ENCODE measurements around the gene C19orf44.
"Not testable (repeated sequence)": the region's sequence is repeated elsewhere in the genome, so short reads cannot be mapped to it uniquely, and the experiment has no call there.

The C19orf44 gene

DNA sequence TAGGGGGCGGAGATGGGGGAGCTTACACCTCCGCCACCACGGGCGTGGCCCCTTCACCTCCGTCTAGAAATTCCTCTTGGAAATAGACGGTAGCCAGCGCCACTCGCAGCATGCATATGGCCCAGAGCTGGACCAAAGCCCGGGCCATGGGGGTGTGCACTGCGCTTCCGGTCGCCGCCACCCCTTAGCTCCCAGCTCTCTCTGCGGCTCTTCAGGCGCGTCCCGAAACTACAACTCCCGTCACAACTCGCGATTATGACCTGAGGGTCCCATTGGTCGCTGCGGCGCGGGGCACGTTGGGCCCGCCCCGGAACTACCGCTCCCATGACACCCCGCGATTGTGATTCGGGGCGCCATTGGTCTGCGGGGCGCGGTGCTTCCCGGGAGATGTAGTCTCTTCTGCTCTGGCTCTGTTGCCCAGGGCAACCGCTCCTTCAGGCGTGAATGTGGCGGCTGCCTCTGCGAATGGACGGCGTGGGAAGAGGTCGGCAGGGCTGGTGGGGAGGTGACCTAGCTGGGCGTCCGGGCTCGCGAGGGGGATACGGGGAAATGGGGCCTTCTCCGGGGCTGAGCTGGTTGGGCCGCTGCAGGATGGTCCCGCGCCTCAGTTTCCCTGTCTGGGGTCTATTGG, at the start of gene C19orf44, which contains the start of gene CALR3:
Gene C19orf44, plus strand, starts transcription at position 413 of the 631 bp plus-strand sequence. CDS start 4,399 bp downstream, outside the sequence.
Gene CALR3, minus strand, starts transcription at position 186 of the 631 bp plus-strand sequence. Its CDS starts 38 bp downstream, at position 148.
- CTCF ChIA-PET = interaction anchor here (1.3 kb wide), 1 partner anchor 54 kb away, joined by 5 read pairs; no protein-coding TSS in a partner anchor
- POLR2A ChIA-PET = interaction anchor here (0.7 to 1.6 kb wide), 15 partner anchors 10 to 578 kb away, joined by 3 to 11 read pairs (median 3); partner anchors contain the start of genes EPS15L1 and SMIM7

DNA sequence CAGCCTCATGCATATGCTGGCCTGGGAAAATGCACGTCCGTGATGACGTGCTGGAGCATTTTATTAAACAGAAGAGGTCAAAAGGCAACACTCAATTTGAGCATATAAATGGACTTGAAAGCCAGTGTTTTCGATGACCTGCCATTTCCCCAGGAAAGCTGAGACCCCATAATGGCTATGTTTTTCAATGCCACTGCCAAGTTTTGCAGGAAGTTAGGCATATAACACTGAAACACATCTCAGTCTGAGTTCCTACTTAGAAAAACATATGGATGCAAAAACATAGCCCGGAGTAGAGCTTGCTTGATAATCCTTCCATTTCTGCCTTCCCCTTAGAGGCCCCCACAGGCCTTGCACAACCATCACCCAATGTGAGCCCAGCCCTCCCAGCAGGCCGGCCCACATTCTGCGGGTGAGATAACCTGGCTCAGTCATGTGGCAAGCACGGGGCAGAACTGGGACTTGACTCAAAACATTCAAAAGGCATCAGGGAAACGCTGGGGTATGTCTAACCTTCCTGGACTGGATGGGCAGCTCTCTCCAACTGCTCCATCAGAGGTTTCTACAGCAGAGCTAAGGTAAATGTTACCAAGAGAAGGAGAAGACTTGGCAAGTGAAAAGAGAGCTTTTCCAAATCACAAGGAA, 49.3 kb upstream of the C19orf44 start:
- ChIA-PET POLR2A (no interaction called here), CTCF (no interaction called here)
- TF ChIP-seq NFRKB (IDR thresholded peaks at IDR 0.05) = no peak
- no peak for TF ChIP-seq ARNT (IDR thresholded peaks at IDR 0.05)
- peak; percentile 57 for TF ChIP-seq L3MBTL2 (conservative IDR thresholded peaks at IDR 0.05)
- no peak for TF ChIP-seq FOXK2 (IDR thresholded peaks at IDR 0.05)
- TF ChIP-seq HDGF (IDR thresholded peaks at IDR 0.05; ENCODE audit: borderline replicate concordance) = no peak
- TF ChIP-seq SUZ12 (IDR thresholded peaks at IDR 0.05) = no peak
- no peak for TF ChIP-seq ZNF384 (IDR thresholded peaks at IDR 0.05)
- DNase-seq (ENCODE audit: extremely low spot score) = no peak

More for the DNA sequence above, at the start of gene C19orf44, which contains the start of gene CALR3:
- DNase-seq (ENCODE audit: extremely low spot score) = peak; percentile 99
- TF ChIP-seq HDGF (IDR thresholded peaks at IDR 0.05; ENCODE audit: borderline replicate concordance) = no peak
- TF ChIP-seq, protein P1, sequence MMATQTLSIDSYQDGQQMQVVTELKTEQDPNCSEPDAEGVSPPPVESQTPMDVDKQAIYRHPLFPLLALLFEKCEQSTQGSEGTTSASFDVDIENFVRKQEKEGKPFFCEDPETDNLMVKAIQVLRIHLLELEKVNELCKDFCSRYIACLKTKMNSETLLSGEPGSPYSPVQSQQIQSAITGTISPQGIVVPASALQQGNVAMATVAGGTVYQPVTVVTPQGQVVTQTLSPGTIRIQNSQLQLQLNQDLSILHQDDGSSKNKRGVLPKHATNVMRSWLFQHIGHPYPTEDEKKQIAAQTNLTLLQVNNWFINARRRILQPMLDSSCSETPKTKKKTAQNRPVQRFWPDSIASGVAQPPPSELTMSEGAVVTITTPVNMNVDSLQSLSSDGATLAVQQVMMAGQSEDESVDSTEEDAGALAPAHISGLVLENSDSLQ (IDR thresholded peaks at IDR 0.05) = peak; percentile 93
- TF ChIP-seq FOXM1 (IDR thresholded peaks at IDR 0.05; ENCODE audit: borderline replicate concordance) = no peak
- no peak for TF ChIP-seq ZNF384 (IDR thresholded peaks at IDR 0.05)
- peak; percentile 98 for TF ChIP-seq ELF4 (IDR thresholded peaks at IDR 0.05)
- peak; percentile 93 for TF ChIP-seq SUZ12 (IDR thresholded peaks at IDR 0.05)
- no peak for TF ChIP-seq BHLHE40 (IDR thresholded peaks at IDR 0.05; ENCODE audit: borderline replicate concordance)
- TF ChIP-seq L3MBTL2 (conservative IDR thresholded peaks at IDR 0.05) = peak; percentile 69
- TF ChIP-seq CTBP1 (IDR thresholded peaks at IDR 0.05; ENCODE audit: borderline replicate concordance) = no peak
- TF ChIP-seq SP1 (IDR thresholded peaks at IDR 0.05) = no peak
- TF ChIP-seq TARDBP (IDR thresholded peaks at IDR 0.05) = no peak
- TF ChIP-seq FOXA1 (IDR thresholded peaks at IDR 0.05) = no peak
- TF ChIP-seq LEF1 (IDR thresholded peaks at IDR 0.05; ENCODE audit: borderline replicate concordance) = no peak
- TF ChIP-seq ARNT (IDR thresholded peaks at IDR 0.05) = no peak

DNA sequence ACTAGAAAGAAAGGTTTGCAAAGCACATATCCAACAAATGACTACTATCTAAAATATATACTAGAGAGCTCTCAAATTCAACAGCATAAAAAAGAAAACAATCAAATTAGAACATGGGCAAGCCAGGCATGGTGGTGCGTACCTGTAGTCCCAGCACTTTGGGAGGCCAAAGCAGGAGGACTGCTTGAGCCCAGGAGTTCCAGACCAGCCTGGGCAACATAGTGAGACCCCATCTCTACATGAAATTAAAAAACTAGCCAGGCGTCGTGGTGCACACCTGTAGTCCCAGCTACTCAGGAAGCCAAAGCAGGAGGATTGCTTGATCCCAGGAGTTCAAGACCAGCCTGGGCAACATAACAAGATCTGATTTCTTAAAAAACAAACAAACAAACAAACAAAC, 47.3 kb upstream of the C19orf44 start:
- DNase-seq (ENCODE audit: extremely low spot score); POLR2A ChIA-PET: not testable (repeated sequence)
- CTCF ChIA-PET = interaction anchor here (0.6 kb wide), 1 partner anchor 15 kb away, joined by 3 read pairs; no protein-coding TSS in a partner anchor

DNA sequence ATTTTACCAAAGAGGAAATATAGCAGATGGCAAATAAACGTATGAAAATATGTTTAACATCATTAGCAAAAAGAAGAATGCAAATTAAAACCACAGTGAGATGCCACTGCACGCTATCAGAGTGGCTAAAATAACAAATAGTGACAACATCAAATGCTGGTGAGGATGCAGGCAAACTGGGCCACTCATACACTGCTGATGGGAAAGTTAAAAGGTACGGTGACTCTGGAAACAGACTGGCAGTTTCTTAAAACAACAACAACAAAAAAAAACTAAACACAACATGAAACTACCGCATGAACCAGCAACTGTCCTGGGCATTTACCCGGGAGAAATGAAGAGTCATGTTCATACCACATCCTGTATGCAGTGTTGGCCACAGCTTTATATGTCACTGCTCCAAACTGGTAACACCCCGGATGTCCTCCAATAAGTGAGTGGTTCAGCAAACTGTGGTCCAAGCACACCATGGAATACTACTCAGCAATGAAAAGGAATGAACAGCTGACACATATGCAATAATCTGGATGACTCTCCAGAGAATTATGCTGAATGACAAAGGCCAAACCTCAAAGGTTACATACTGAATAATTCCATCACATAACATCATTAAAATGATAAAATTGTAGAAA, 46.7 kb upstream of the C19orf44 start:
- no peak for DNase-seq (ENCODE audit: extremely low spot score)
- CTCF ChIA-PET = no interaction called here
- POLR2A ChIA-PET = no interaction called here
- TF ChIP-seq FOXM1 (IDR thresholded peaks at IDR 0.05; ENCODE audit: borderline replicate concordance) (no peak), FOXK2 (IDR thresholded peaks at IDR 0.05) (no peak), NFRKB (IDR thresholded peaks at IDR 0.05) (no peak), ELF4 (IDR thresholded peaks at IDR 0.05) (no peak), SUZ12 (IDR thresholded peaks at IDR 0.05) (no peak), TARDBP (IDR thresholded peaks at IDR 0.05) (no peak), CTBP1 (IDR thresholded peaks at IDR 0.05; ENCODE audit: borderline replicate concordance) (no peak), SP1 (IDR thresholded peaks at IDR 0.05) (no peak), ARNT (IDR thresholded peaks at IDR 0.05) (no peak), BHLHE40 (IDR thresholded peaks at IDR 0.05; ENCODE audit: borderline replicate concordance) (no peak), HDGF (IDR thresholded peaks at IDR 0.05; ENCODE audit: borderline replicate concordance) (no peak), FOXA1 (IDR thresholded peaks at IDR 0.05) (no peak), LEF1 (IDR thresholded peaks at IDR 0.05; ENCODE audit: borderline replicate concordance) (no peak), L3MBTL2 (conservative IDR thresholded peaks at IDR 0.05) (no peak), ZNF384 (IDR thresholded peaks at IDR 0.05) (no peak)
- TF ChIP-seq, protein P1 (IDR thresholded peaks at IDR 0.05) = no peak

- no peak for DNase-seq (ENCODE audit: extremely low spot score)
- POLR2A ChIA-PET = no interaction called here
- CTCF ChIA-PET = interaction anchor here (2.6 kb wide), 1 partner anchor 10 kb away, joined by 10 read pairs; no protein-coding TSS in a partner anchor
- no peak for TF ChIP-seq HDGF (IDR thresholded peaks at IDR 0.05; ENCODE audit: borderline replicate concordance)
- TF ChIP-seq FOXK2 (IDR thresholded peaks at IDR 0.05) = no peak
- no peak for TF ChIP-seq FOXM1 (IDR thresholded peaks at IDR 0.05; ENCODE audit: borderline replicate concordance)
- TF ChIP-seq TARDBP (IDR thresholded peaks at IDR 0.05) = no peak
- 0 out of 2 replicates have a peak, but pooled peaks have one; percentile 40 for TF ChIP-seq ZNF384 (IDR thresholded peaks at IDR 0.05)
These were observed 43.9 kb upstream of the C19orf44 start for GRCh38 chr19:16452325-16452724.

GRCh38 chr19:16454351-16454918, 41.8 kb upstream of the C19orf44 start:
- DNase-seq (ENCODE audit: extremely low spot score) = no peak
- ChIA-PET CTCF (interaction anchor here (0.7 to 2.6 kb wide), 4 partner anchors 10 to 126 kb away, joined by 3 to 10 read pairs (median 4); no protein-coding TSS in a partner anchor), POLR2A (interaction anchor here (2.2 kb wide), 1 partner anchor 42 kb away, joined by 11 read pairs; the partner anchor contains the start of genes C19orf44 and CALR3)
- no peak for TF ChIP-seq SP1 (IDR thresholded peaks at IDR 0.05)
- no peak for TF ChIP-seq TARDBP (IDR thresholded peaks at IDR 0.05)
- TF ChIP-seq CTBP1 (IDR thresholded peaks at IDR 0.05; ENCODE audit: borderline replicate concordance) = no peak
